ENCODE measurements around the gene NOTCH1. TPM values are rescaled to one million over a fixed set of nuclear protein-coding genes. Genes with fewer than 3 reads are reported as not detected.
"Not testable (repeated sequence)": the region's sequence is repeated elsewhere in the genome, so short reads cannot be mapped to it uniquely, and the experiment has no call there.

Gene NOTCH1
- total RNA-seq, 1 experiment from 2014 or later, result 23.3 TPM

GRCh38 chr9:136578915-136579649 is 33.2 kb upstream of the NOTCH1 start:
- DNase-seq (ENCODE audit: low spot score), result no peak

GRCh38 chr9:136578626-136578914 is 32.7 kb upstream of the NOTCH1 start:
- DNase-seq (ENCODE audit: low spot score), result no peak

GRCh38 chr9:136577941-136578625 is 32.2 kb upstream of the NOTCH1 start:
- DNase-seq (ENCODE audit: low spot score), result no peak

- peak; percentile 92 for DNase-seq (ENCODE audit: low spot score)
Measured at GRCh38 chr9:136576269-136576626, 30.4 kb upstream of the NOTCH1 start.

GRCh38 chr9:136575626-136576268 is 29.9 kb upstream of the NOTCH1 start:
- no peak for DNase-seq (ENCODE audit: low spot score)

- DNase-seq (ENCODE audit: low spot score), result not testable (repeated sequence)
Measured at GRCh38 chr9:136574606-136575005, 28.8 kb upstream of the NOTCH1 start.

GRCh38 chr9:136572828-136573625 is 27.2 kb upstream of the NOTCH1 start:
- DNase-seq (ENCODE audit: low spot score), result no peak

- DNase-seq (ENCODE audit: low spot score), result peak; percentile 96
Measured at GRCh38 chr9:136572003-136572827, 26.4 kb upstream of the NOTCH1 start.

- DNase-seq (ENCODE audit: low spot score), result no peak
Measured at GRCh38 chr9:136571531-136571930, 25.7 kb upstream of the NOTCH1 start.

- DNase-seq (ENCODE audit: low spot score), result no peak
Measured at GRCh38 chr9:136570916-136571315, 25.1 kb upstream of the NOTCH1 start.

GRCh38 chr9:136570191-136570845 is 24.5 kb upstream of the NOTCH1 start:
- DNase-seq (ENCODE audit: low spot score), result no peak

GRCh38 chr9:136569526-136570148 is 23.8 kb upstream of the NOTCH1 start:
- no peak for DNase-seq (ENCODE audit: low spot score)

- peak; percentile 77 for DNase-seq (ENCODE audit: low spot score)
Measured at GRCh38 chr9:136568288-136569081, 22.6 kb upstream of the NOTCH1 start.

- DNase-seq (ENCODE audit: low spot score), result peak; percentile 98
Measured at GRCh38 chr9:136567651-136568287, 21.9 kb upstream of the NOTCH1 start.

GRCh38 chr9:136566901-136567300 is 21.1 kb upstream of the NOTCH1 start:
- peak; percentile 90 for DNase-seq (ENCODE audit: low spot score)

GRCh38 chr9:136566553-136566895 is 20.7 kb upstream of the NOTCH1 start:
- DNase-seq (ENCODE audit: low spot score), result no peak

- DNase-seq (ENCODE audit: low spot score), result no peak
Measured at GRCh38 chr9:136565715-136566552, 20.1 kb upstream of the NOTCH1 start.

- no peak for DNase-seq (ENCODE audit: low spot score)
Measured at GRCh38 chr9:136565086-136565714, 19.4 kb upstream of the NOTCH1 start.

Data from A172 (cell line).